WTC11 (cell line): ENCODE data around the gene RGS7.

ENCODE experiments used
- ATF3 ChIP-seq: sonication (generic); formaldehyde crosslinking; conservative IDR thresholded peaks from 2 replicates; pipeline ENCODE4 v1.8.1; 2022; ENCODE audit warnings: mild to moderate bottlenecking, missing genetic modification reagents
- CREB1 ChIP-seq: sonication (generic); formaldehyde crosslinking; IDR thresholded peaks from 2 replicates; pipeline ENCODE4 v1.8.0; 2023; ENCODE audit warnings: mild to moderate bottlenecking, missing genetic modification reagents
- E2F4 ChIP-seq: sonication (generic); formaldehyde crosslinking; IDR thresholded peaks from 2 replicates; pipeline ENCODE4 v1.8.1; 2022; ENCODE audit warnings: low read depth, mild to moderate bottlenecking, moderate library complexity, missing genetic modification reagents, borderline replicate concordance
- MAX ChIP-seq: sonication (generic); formaldehyde crosslinking; IDR thresholded peaks from 2 replicates; pipeline ENCODE4 v1.8.0; 2022; ENCODE audit warnings: mild to moderate bottlenecking, missing genetic modification reagents
- NFATC4 ChIP-seq: fragments of 250-450 bp; sonication (Bioruptor Pico); IDR thresholded peaks from 2 replicates; pipeline ENCODE4 v1.9.0; 2021; ENCODE audit warnings: mild to moderate bottlenecking
- TF ChIP-seq, protein P1 (sequence below): fragments of 200-600 bp; IDR thresholded peaks from 2 replicates; pipeline ENCODE4 v1.8.0; 2022; ENCODE audit warnings: antibody characterized with exemption

DNA sequence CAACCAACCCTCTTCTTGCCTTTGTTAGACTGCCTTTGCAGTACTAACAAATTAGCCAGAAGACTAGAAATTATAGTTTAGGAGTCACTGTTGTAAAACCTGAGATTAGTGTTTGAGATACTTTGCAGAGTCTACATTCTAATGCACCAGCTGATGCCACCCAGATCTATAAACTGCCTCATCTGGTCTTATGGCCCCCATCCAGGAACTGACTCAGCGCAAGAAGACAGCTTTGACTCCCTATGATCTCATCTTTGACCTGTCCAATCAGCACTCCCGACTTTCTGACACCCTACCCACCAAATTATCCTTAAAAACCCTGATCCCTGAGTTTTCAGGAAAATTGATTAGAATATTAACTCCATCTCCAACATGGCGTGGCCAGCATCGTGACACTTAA, 334.6 kb downstream of the RGS7 start:
- no peak for TF ChIP-seq CREB1 (CRISPR knock-in tag)
- TF ChIP-seq, protein P1, sequence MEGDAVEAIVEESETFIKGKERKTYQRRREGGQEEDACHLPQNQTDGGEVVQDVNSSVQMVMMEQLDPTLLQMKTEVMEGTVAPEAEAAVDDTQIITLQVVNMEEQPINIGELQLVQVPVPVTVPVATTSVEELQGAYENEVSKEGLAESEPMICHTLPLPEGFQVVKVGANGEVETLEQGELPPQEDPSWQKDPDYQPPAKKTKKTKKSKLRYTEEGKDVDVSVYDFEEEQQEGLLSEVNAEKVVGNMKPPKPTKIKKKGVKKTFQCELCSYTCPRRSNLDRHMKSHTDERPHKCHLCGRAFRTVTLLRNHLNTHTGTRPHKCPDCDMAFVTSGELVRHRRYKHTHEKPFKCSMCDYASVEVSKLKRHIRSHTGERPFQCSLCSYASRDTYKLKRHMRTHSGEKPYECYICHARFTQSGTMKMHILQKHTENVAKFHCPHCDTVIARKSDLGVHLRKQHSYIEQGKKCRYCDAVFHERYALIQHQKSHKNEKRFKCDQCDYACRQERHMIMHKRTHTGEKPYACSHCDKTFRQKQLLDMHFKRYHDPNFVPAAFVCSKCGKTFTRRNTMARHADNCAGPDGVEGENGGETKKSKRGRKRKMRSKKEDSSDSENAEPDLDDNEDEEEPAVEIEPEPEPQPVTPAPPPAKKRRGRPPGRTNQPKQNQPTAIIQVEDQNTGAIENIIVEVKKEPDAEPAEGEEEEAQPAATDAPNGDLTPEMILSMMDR = no peak
- no peak for TF ChIP-seq ATF3 (CRISPR knock-in tag)
- no peak for TF ChIP-seq MAX (CRISPR knock-in tag)
- TF ChIP-seq E2F4 (CRISPR knock-in tag) = no peak
- no peak for TF ChIP-seq NFATC4
